Psoas muscle (tissue), 8 donors: ENCODE measurements around the gene PIK3R2. TPM values are rescaled to one million over a fixed set of nuclear protein-coding genes. Genes with fewer than 3 reads are reported as not detected.
"Not testable (repeated sequence)": the region's sequence is repeated elsewhere in the genome, so short reads cannot be mapped to it uniquely, and the experiment has no call there.

Source experiments
- ATAC-seq, 4 donors: fragments of 200-7000 bp; cut with Tn5 transposase; one replicate each; pipeline ENCODE4 v1.9.1; 2020; ENCODE audit warnings: moderate library complexity in 3 of 4, mild to moderate bottlenecking in 2 of 4
- DNase-seq, 2 donors: peaks; one replicate each; pipeline ENCODE4 v3.0.0-alpha.2; 2020
- H3K27ac ChIP-seq: fragments of 200-600 bp; one replicate; pipeline ENCODE4 v1.8.0; 2022
- H3K27me3 ChIP-seq, 3 donors: fragments of 200-600 bp in 1 of 3; one replicate each; pipeline versions ENCODE4 v1.6.1 to v1.8.0; 2013 to 2022; ENCODE audit warnings: low read length in 2 of 3, mild to moderate bottlenecking in 2 of 3, moderate library complexity in 1 of 3; ENCODE audit not compliant: insufficient read depth in 3 of 3
- H3K36me3 ChIP-seq, 2 donors: fragments of 200-600 bp in 1 of 2; one replicate each; pipeline versions ENCODE4 v1.6.1 to v1.8.0; 2013 to 2022; ENCODE audit warnings: low read depth in 1 of 2, mild to moderate bottlenecking in 1 of 2, moderate library complexity in 1 of 2; ENCODE audit not compliant: insufficient read depth in 1 of 2
- H3K4me1 ChIP-seq: fragments of 200-600 bp; one replicate; pipeline ENCODE4 v1.8.0; 2022
- H3K4me3 ChIP-seq: fragments of 200-600 bp; one replicate; pipeline ENCODE4 v1.8.0; 2022; ENCODE audit warnings: mild to moderate bottlenecking
- H3K9me3 ChIP-seq: fragments of 200-600 bp; one replicate; pipeline ENCODE4 v1.8.0; 2022
- WGBS, 3 donors: extraction: QIAGEN DNeasy Blood & Tissue Kit; methylation state at CpG; one replicate each; pipeline versions ENCODE4 v1.1.6 to v1.1.7; 2013; 5-methylcytosine and 5-hydroxymethylcytosine counted together
- intact Hi-C, 2 donors: fragments of 100-400 bp; cut with DNase I; formaldehyde crosslinking; loops; one replicate each; pipeline versions ENCODE4 v1.11.0 to v1.14.2; 2022
- long read RNA-seq, 2 donors: library from polyadenylated mRNA; unstranded; transcript quantifications; one replicate each; pipeline ENCODE4 v2.0.0, GENCODE V29; 2021
- polyA plus RNA-seq, 3 donors: library from polyadenylated mRNA; stranded (reverse); fragments of 200-250 nt; gene quantifications; one replicate each; pipeline ENCODE4 v1.2.3, GENCODE V29; 2013
- total RNA-seq, 4 donors: library from RNA; stranded (reverse); fragmentation: NEBNext Ultra II Directional in 2 of 4; extraction: Animal tissue kit (Norgen Biotek cat#: 25700) in 2 of 4; gene quantifications; one replicate each; pipeline versions ENCODE4 v1.2.1 to v1.2.4, GENCODE V29; 2021 to 2023
- TF ChIP-seq, protein P1 (sequence below): fragments of 200-600 bp; IDR thresholded peaks from one replicate; pipeline ENCODE4 v1.8.0; 2022; ENCODE audit warnings: antibody characterized with exemption
- donor health status: healthy with polysubstance abuse.
- donor health status: DM: no; HTN: no; CAD: no; lungs with moderate emphysema.
- donor health status: Bipolar disorder and iron deficiency.
- donor health status: healthy.
- donor health status: DM: yes; HTN: yes; CAD: no.
- donor health status: DM: no; HTN: no; CAD: no.
- donor health status: DM: no; HTN: no; CAD: no.
- donor health status: DM: yes; HTN: yes; CAD: no.

The PIK3R2 gene
- total RNA-seq (10 to 100 TPM in 3 of 4 donors, 1 to 10 TPM in 1; 8.6 to 20.8 (median 15.0) TPM), polyA plus RNA-seq (1 to 10 TPM; 4.6 to 6.0 (median 4.7) TPM)
- long read RNA-seq, donor 1, partial matches to known transcripts: 0 of 1 reads
- long read RNA-seq, donor 1, other reads (novel, unspliced or antisense): 1 of 1 reads
- long read RNA-seq, donor 2, full-length matches to known transcripts: 2 of 4 reads
- long read RNA-seq, donor 2, partial matches to known transcripts: 2 of 4 reads
- long read RNA-seq, donor 2, other reads (novel, unspliced or antisense): 0 of 4 reads

DNA sequence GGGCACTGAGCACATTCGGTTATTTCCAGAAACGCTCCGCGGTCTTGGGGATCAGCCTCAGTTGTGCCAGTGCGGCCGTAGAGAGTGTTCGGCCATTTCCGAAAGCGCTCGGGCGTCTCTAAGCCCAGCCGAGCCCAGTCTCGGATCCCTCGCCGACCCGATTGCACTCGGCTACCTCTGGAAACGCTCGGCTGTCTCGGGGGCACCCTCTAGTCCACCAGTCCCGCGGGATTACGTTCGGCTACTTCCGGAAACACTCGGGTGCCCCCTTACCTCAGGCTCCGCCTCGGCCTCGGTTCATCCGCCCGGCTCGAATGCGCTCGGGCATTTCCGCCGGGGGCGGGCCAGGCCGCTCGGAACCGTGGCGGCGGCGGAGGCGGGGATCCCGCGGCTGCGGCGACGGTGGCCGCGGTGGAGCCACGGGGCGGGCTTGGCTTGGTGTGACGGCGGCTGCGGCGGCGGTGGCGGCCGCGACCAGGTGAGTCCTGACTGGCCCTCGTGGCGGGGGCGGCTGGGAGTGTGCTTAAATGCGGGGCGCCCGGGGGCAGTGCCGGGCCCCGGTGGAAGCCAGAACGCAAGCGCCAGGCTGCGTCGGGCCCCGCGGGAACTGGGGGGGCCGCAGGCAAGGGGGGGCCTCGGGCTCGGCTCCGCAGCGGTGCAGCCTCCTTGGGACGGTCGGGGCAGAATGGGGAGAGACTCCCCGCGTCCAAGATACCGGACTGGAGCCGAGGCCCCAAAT, at the start of gene PIK3R2:
Gene PIK3R2 (plus strand): TSS at position 347 of the 739 bp plus-strand sequence. CDS start 2,717 bp downstream, outside the sequence.
- no peaks in the 10 kb centered on the region for H3K9me3 ChIP-seq
- H3K36me3 ChIP-seq: peaks cover 0 to 6% of the 10 kb centered on the region in 2 donors
- intact Hi-C loops: loop anchor here (5.0 to 10.0 kb wide), 3 partner anchors 36 to 148 kb away; partner anchors contain the start of gene ARRDC2 (in 1 of the 2)
- peak within 1 kb of the TSS; percentile 76 for H3K4me3 ChIP-seq
- ATAC-seq (peak; percentile 87 to 92 (median 90)), DNase-seq (peak; percentile 100)
- no peaks in the 10 kb centered on the region for H3K27me3 ChIP-seq
- TF ChIP-seq, protein P1, sequence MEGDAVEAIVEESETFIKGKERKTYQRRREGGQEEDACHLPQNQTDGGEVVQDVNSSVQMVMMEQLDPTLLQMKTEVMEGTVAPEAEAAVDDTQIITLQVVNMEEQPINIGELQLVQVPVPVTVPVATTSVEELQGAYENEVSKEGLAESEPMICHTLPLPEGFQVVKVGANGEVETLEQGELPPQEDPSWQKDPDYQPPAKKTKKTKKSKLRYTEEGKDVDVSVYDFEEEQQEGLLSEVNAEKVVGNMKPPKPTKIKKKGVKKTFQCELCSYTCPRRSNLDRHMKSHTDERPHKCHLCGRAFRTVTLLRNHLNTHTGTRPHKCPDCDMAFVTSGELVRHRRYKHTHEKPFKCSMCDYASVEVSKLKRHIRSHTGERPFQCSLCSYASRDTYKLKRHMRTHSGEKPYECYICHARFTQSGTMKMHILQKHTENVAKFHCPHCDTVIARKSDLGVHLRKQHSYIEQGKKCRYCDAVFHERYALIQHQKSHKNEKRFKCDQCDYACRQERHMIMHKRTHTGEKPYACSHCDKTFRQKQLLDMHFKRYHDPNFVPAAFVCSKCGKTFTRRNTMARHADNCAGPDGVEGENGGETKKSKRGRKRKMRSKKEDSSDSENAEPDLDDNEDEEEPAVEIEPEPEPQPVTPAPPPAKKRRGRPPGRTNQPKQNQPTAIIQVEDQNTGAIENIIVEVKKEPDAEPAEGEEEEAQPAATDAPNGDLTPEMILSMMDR: no peak
- WGBS, 3 donors: 0 to 1% (median 0%) methylated on average over 58 to 86 of the region's 86 CpGs
- peak within 1 kb of the TSS; percentile 92 for H3K27ac ChIP-seq
- peaks cover 47% of the 10 kb centered on the region for H3K4me1 ChIP-seq

GRCh38 chr19:18104793-18105131, 48.2 kb upstream of the PIK3R2 start:
- H3K27ac ChIP-seq: no peak overlapping the region
- ATAC-seq (no peak), DNase-seq (no peak)
- intact Hi-C loops: no loop called here
- peak overlapping the region; percentile 52 for H3K4me3 ChIP-seq
- no peaks in the 10 kb centered on the region for H3K9me3 ChIP-seq
- WGBS, 3 donors: 60 to 67% (median 64%) methylated on average over 5 of the region's 5 CpGs
- no peaks in the 10 kb centered on the region for H3K36me3 ChIP-seq
- peaks cover 0 to 48% (median 5%) of the 10 kb centered on the region in 3 donors for H3K27me3 ChIP-seq
- TF ChIP-seq, protein P1: no peak
- H3K4me1 ChIP-seq: no peaks in the 10 kb centered on the region

DNA sequence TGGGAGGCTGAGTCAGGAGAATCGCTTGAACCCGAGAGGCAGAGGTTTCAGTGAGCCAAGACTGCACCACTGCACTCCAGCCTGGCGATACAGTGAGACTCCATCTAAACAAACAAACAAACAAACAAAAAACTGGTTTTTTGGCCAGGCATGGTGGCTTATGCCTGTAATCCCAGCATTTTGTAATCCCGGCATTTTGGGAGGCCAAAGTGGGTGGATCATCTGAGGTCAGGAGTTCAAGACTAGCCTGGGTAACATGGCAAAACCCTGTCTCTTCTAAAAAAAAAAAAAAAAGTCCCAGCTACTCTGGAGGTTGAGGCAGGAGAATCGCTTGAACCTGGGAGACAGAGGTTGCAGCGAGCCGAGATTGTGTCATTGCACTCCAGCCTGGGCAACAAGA, 47.7 kb upstream of the PIK3R2 start:
- ATAC-seq, H3K36me3 ChIP-seq, H3K4me1 ChIP-seq, H3K27ac ChIP-seq, DNase-seq, H3K9me3 ChIP-seq, intact Hi-C loops, H3K4me3 ChIP-seq: not testable (repeated sequence)
- H3K27me3 ChIP-seq: peaks cover 0 to 48% (median 5%) of the 10 kb centered on the region in 3 donors
- WGBS, 3 donors: 68 to 87% (median 76%) methylated on average over 7 of the region's 7 CpGs

GRCh38 chr19:18107235-18107634, 45.7 kb upstream of the PIK3R2 start:
- H3K36me3 ChIP-seq: no peaks in the 10 kb centered on the region
- H3K4me1 ChIP-seq: peaks cover 8% of the 10 kb centered on the region
- WGBS, 3 donors: 92 to 93% (median 92%) methylated on average over 9 of the region's 9 CpGs
- intact Hi-C loops: no loop called here
- DNase-seq: no peak
- no peak overlapping the region for H3K27ac ChIP-seq
- peaks cover 0 to 45% (median 5%) of the 10 kb centered on the region in 3 donors for H3K27me3 ChIP-seq
- no peak for ATAC-seq
- no peaks in the 10 kb centered on the region for H3K9me3 ChIP-seq
- TF ChIP-seq, protein P1: no peak
- no peak overlapping the region for H3K4me3 ChIP-seq

GRCh38 chr19:18108897-18109296, 44.1 kb upstream of the PIK3R2 start:
- intact Hi-C loops: no loop called here
- DNase-seq (no peak), ATAC-seq (no peak)
- WGBS, 3 donors: 76 to 81% (median 78%) methylated on average over 2 of the region's 2 CpGs
- no peak overlapping the region for H3K27ac ChIP-seq
- no peaks in the 10 kb centered on the region for H3K36me3 ChIP-seq
- no peak overlapping the region for H3K4me3 ChIP-seq
- no peaks in the 10 kb centered on the region for H3K9me3 ChIP-seq
- TF ChIP-seq, protein P1: no peak
- peaks cover 0 to 30% (median 3%) of the 10 kb centered on the region in 3 donors for H3K27me3 ChIP-seq
- peaks cover 8% of the 10 kb centered on the region for H3K4me1 ChIP-seq
